ENCODE results near the gene PTGES2.
"Not testable (repeated sequence)": the region's sequence is repeated elsewhere in the genome, so short reads cannot be mapped to it uniquely, and the experiment has no call there.

PTGES2 gene

DNA sequence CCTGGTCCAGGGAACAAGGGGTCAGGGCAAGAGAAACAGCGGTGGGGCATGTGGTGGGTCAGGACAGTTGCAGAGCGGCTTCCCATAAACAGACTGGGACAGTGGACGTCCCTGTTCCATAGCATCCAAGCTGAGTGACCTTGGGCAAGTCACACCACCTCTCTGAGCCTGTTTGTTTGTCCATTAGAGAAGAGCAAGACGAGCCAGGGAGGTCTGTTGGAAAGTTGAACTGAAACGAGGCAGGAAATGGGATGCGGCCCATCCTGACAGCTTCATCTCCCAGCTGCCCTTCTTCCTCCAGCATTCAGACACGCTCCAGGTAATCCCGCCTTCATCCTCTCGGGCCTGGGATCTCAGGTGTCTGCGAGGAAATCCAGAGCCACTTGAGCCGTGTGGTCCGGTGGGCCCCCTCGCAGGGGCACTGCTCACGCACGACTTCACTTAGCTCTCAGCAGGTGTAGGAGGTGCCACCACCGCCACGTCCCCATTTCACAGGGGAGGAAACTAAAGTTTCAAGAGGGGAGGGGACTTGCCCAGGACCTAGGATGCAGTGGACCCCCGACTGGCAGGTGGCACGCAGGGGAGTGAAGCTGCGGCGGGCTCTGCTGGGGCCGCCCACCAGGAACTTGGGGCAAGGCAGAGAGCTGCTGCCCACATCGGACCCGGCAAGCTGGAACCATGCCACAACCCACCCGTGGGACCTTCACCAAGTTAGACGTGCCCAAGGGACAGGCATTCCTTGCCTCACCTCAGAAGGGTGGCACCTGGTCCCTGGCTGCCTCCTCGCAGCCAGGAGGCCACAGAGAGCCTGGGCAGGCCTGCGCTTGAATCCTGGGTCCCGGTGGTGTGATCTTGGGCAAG is 13.0 kb downstream of the PTGES2 start:
- DNase-seq (ENCODE audit: low read depth): no peak
- H3K9ac ChIP-seq (ENCODE audit: low read length): no peak overlapping the region
- H3K27me3 ChIP-seq (replicated peaks; ENCODE audit: control insufficient read depth, insufficient read depth, low read length): no peaks in the 10 kb centered on the region
- no peaks in the 10 kb centered on the region for H3K9me3 ChIP-seq (ENCODE audit: control insufficient read depth, low read length)
- H3K4me3 ChIP-seq (ENCODE audit: low read length): no peak overlapping the region
- no peaks in the 10 kb centered on the region for H3K4me1 ChIP-seq (ENCODE audit: control insufficient read depth, insufficient read depth, low read length)
- H3K36me3 ChIP-seq (ENCODE audit: control insufficient read depth, insufficient read depth, low read length, severe bottlenecking): no peaks in the 10 kb centered on the region

DNA sequence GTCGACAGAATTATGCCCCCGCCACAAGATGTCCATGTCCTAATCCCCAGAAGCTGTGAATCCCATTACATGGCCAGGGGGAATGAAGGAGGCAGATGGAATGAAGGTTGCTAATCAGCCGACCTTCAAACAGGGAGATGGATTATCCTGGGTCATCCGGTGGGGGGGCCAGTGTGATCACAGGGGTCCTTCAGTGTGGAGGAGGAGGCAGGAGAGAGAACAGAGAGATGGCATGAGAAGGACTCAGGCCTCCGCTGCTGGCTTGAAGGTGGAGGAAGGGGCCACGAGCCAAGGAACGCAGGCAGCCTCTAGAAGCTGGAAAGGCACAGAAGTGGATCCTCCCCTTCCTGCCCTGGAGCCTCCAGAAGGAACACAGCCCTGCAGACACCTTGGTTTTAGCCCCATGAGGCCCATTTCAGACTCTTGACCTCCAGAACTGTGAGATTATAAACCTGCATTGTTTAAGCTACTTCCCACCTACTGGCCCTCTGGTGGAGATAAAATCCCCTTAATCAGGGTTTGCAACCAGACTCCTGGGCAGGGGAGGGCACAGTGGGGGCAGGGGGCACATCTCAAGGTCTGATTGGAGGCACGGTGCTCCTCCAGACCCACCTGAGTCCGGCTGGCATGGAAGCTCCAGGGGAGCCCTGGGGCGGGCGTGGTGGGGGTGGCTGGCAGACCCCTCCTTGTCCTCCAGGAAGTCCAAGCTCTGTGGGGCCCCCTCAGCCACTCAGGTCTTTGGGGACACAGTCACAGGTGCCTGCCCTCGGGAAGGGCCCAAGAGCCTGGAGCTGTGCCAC is 13.8 kb downstream of the PTGES2 start:
- Histone ChIP-seq H3K36me3 (ENCODE audit: control insufficient read depth, insufficient read depth, low read length, severe bottlenecking) (peaks cover 8% of the 10 kb centered on the region), H3K9ac (ENCODE audit: low read length) (no peak overlapping the region), H3K27me3 (replicated peaks; ENCODE audit: control insufficient read depth, insufficient read depth, low read length) (no peaks in the 10 kb centered on the region), H3K4me1 (ENCODE audit: control insufficient read depth, insufficient read depth, low read length) (no peaks in the 10 kb centered on the region), H3K9me3 (ENCODE audit: control insufficient read depth, low read length) (no peaks in the 10 kb centered on the region), H3K4me3 (ENCODE audit: low read length) (no peak overlapping the region)
- DNase-seq (ENCODE audit: low read depth): no peak

DNA sequence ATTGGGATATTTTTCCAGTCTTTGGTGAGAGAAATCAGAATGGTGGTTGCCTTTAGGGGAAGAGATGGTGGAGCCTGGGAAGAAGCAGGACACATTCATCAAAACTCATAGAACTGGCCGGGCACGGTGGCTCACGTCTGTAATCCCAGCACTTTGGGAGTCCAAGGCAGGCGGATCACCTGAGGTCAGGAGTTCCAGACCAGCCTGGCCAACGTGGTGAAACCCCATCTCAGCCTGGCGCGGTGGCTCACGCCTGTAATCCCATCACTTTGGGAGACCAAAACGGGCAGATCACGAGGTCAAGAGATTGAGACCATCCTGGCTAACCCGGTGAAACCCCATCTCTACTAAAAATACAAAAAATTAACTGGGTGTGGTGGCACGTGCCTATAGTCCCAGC is 15.8 kb downstream of the PTGES2 start:
- not testable (repeated sequence) for H3K9ac ChIP-seq (ENCODE audit: low read length); H3K4me3 ChIP-seq (ENCODE audit: low read length); DNase-seq (ENCODE audit: low read depth); H3K4me1 ChIP-seq (ENCODE audit: control insufficient read depth, insufficient read depth, low read length); H3K27me3 ChIP-seq (replicated peaks; ENCODE audit: control insufficient read depth, insufficient read depth, low read length); H3K9me3 ChIP-seq (ENCODE audit: control insufficient read depth, low read length)
- peaks cover 28% of the 10 kb centered on the region for H3K36me3 ChIP-seq (ENCODE audit: control insufficient read depth, insufficient read depth, low read length, severe bottlenecking)

DNA sequence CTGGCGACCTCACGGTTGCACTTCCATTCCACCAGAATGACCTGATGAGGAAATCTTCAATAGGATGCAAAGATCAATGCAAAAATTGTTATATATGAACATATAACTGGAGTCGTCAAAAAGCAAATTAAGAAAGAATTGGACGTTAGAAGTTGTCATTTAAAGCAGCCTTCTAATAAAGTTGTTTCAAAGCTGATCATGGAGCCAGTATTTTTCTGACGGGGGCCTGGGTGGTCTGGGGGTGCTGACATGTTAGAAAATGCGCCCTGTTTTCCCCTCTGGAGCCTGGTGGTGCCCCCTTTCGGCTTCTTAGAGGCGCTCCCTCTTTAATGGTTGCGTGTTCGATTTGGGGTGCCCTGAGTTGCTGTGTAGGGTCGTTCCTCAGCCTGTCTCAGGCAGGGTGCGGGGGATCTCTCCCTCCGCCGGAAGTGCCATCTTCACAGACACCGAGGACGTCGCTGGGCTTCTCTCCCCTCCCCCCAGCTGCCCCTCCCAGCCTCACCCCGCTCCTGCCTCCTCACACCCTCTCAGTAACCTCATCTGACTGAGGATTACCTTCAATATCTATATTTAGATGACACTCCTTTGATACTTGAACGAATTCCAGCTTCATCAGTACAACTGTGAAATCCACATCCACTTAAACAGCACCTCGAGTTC is 18.3 kb downstream of the PTGES2 start:
- no peak overlapping the region for H3K9ac ChIP-seq (ENCODE audit: low read length)
- peaks cover 47% of the 10 kb centered on the region for H3K36me3 ChIP-seq (ENCODE audit: control insufficient read depth, insufficient read depth, low read length, severe bottlenecking)
- no peaks in the 10 kb centered on the region for H3K9me3 ChIP-seq (ENCODE audit: control insufficient read depth, low read length)
- no peaks in the 10 kb centered on the region for H3K27me3 ChIP-seq (replicated peaks; ENCODE audit: control insufficient read depth, insufficient read depth, low read length)
- no peak for DNase-seq (ENCODE audit: low read depth)
- H3K4me1 ChIP-seq (ENCODE audit: control insufficient read depth, insufficient read depth, low read length): no peaks in the 10 kb centered on the region
- H3K4me3 ChIP-seq (ENCODE audit: low read length): no peak overlapping the region

DNA sequence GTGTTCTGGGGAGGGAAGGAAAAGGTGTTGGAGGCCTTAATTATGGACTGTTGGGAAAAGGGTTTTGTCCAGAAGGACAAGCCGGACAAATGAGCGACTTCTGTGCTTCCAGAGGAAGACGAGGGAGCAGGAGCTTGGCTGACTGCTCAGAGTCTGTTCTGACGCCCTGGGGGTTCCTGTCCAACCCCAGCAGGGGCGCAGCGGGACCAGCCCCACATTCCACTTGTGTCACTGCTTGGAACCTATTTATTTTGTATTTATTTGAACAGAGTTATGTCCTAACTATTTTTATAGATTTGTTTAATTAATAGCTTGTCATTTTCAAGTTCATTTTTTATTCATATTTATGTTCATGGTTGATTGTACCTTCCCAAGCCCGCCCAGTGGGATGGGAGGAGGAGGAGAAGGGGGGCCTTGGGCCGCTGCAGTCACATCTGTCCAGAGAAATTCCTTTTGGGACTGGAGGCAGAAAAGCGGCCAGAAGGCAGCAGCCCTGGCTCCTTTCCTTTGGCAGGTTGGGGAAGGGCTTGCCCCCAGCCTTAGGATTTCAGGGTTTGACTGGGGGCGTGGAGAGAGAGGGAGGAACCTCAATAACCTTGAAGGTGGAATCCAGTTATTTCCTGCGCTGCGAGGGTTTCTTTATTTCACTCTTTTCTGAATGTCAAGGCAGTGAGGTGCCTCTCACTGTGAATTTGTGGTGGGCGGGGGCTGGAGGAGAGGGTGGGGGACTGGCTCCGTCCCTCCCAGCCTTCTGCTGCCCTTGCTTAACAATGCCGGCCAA is 19.1 kb downstream of the PTGES2 start:
- Histone ChIP-seq H3K27me3 (replicated peaks; ENCODE audit: control insufficient read depth, insufficient read depth, low read length) (no peaks in the 10 kb centered on the region), H3K36me3 (ENCODE audit: control insufficient read depth, insufficient read depth, low read length, severe bottlenecking) (peaks cover 55% of the 10 kb centered on the region), H3K4me1 (ENCODE audit: control insufficient read depth, insufficient read depth, low read length) (no peaks in the 10 kb centered on the region), H3K9me3 (ENCODE audit: control insufficient read depth, low read length) (no peaks in the 10 kb centered on the region), H3K9ac (ENCODE audit: low read length) (no peak overlapping the region), H3K4me3 (ENCODE audit: low read length) (no peak overlapping the region)
- DNase-seq (ENCODE audit: low read depth): no peak

DNA sequence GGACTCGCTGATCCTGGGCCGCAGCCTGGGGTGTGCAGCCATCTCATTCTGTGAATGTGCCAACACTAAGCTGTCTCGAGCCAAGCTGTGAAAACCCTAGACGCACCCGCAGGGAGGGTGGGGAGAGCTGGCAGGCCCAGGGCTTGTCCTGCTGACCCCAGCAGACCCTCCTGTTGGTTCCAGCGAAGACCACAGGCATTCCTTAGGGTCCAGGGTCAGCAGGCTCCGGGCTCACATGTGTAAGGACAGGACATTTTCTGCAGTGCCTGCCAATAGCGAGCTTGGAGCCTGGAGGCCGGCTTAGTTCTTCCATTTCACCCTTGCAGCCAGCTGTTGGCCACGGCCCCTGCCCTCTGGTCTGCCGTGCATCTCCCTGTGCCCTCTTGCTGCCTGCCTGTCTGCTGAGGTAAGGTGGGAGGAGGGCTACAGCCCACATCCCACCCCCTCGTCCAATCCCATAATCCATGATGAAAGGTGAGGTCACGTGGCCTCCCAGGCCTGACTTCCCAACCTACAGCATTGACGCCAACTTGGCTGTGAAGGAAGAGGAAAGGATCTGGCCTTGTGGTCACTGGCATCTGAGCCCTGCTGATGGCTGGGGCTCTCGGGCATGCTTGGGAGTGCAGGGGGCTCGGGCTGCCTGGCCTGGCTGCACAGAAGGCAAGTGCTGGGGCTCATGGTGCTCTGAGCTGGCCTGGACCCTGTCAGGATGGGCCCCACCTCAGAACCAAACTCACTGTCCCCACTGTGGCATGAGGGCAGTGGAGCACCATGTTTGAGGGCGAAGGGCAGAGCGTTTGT is 19.9 kb downstream of the PTGES2 start:
- DNase-seq (ENCODE audit: low read depth): no peak
- no peaks in the 10 kb centered on the region for H3K9me3 ChIP-seq (ENCODE audit: control insufficient read depth, low read length)
- no peak overlapping the region for H3K9ac ChIP-seq (ENCODE audit: low read length)
- no peaks in the 10 kb centered on the region for H3K4me1 ChIP-seq (ENCODE audit: control insufficient read depth, insufficient read depth, low read length)
- no peaks in the 10 kb centered on the region for H3K27me3 ChIP-seq (replicated peaks; ENCODE audit: control insufficient read depth, insufficient read depth, low read length)
- H3K4me3 ChIP-seq (ENCODE audit: low read length): no peak overlapping the region
- H3K36me3 ChIP-seq (ENCODE audit: control insufficient read depth, insufficient read depth, low read length, severe bottlenecking): peaks cover 62% of the 10 kb centered on the region

DNA sequence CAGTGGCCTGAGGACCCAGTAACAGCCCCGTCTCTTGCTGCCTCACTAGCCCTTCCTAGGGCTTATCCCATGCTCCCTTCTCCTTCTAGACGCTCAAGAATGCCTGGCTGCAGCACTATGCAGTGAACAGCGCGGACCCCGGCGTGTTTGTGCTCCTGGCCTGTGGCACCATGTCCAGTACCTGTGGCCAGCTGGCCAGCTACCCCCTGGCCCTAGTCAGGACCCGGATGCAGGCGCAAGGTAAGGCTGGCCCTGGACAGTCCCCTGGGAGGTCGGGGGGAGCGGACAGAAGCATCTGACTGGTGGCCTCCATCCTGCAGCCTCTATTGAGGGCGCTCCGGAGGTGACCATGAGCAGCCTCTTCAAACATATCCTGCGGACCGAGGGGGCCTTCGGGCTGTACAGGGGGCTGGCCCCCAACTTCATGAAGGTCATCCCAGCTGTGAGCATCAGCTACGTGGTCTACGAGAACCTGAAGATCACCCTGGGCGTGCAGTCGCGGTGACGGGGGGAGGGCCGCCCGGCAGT is 20.5 kb downstream of the PTGES2 start:
- Histone ChIP-seq H3K4me1 (ENCODE audit: control insufficient read depth, insufficient read depth, low read length) (peaks cover 3% of the 10 kb centered on the region), H3K36me3 (ENCODE audit: control insufficient read depth, insufficient read depth, low read length, severe bottlenecking) (peaks cover 69% of the 10 kb centered on the region), H3K9me3 (ENCODE audit: control insufficient read depth, low read length) (no peaks in the 10 kb centered on the region), H3K27me3 (replicated peaks; ENCODE audit: control insufficient read depth, insufficient read depth, low read length) (no peaks in the 10 kb centered on the region), H3K4me3 (ENCODE audit: low read length) (no peak overlapping the region), H3K9ac (ENCODE audit: low read length) (no peak overlapping the region)
- no peak for DNase-seq (ENCODE audit: low read depth)

DNA sequence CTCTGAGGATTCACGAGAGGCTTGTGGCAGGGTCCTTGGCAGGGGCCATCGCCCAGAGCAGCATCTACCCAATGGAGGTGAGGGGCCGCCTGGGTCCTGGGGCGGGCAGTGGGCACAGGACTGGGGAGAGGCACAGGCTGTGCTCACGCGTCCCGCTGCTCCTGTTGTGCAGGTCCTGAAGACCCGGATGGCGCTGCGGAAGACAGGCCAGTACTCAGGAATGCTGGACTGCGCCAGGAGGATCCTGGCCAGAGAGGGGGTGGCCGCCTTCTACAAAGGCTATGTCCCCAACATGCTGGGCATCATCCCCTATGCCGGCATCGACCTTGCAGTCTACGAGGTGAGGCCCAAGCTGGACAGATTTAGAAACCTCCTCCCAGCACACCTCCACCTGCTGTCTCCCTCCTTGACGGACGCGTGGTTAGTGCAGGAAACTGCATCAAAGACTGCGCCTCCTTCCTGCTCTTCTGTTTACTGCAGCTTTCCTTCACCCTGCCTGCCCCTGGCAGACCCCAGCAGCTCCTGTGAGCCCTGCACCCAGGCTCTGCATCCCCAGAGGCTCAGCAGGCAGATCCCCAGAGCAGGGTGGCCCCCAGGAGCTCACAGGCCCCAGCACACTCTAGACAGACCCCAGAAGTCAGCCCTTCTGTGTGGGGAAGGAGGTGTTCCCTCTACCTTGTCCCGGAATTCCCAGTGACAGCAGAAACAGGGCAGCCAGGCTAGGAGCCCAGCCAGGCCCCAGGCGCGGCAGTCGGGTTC is 21.2 kb downstream of the PTGES2 start:
- H3K4me1 ChIP-seq (ENCODE audit: control insufficient read depth, insufficient read depth, low read length): peaks cover 7% of the 10 kb centered on the region
- H3K36me3 ChIP-seq (ENCODE audit: control insufficient read depth, insufficient read depth, low read length, severe bottlenecking): peaks cover 75% of the 10 kb centered on the region
- no peak overlapping the region for H3K9ac ChIP-seq (ENCODE audit: low read length)
- H3K27me3 ChIP-seq (replicated peaks; ENCODE audit: control insufficient read depth, insufficient read depth, low read length): no peaks in the 10 kb centered on the region
- no peaks in the 10 kb centered on the region for H3K9me3 ChIP-seq (ENCODE audit: control insufficient read depth, low read length)
- H3K4me3 ChIP-seq (ENCODE audit: low read length): no peak overlapping the region
- DNase-seq (ENCODE audit: low read depth): no peak

DNA sequence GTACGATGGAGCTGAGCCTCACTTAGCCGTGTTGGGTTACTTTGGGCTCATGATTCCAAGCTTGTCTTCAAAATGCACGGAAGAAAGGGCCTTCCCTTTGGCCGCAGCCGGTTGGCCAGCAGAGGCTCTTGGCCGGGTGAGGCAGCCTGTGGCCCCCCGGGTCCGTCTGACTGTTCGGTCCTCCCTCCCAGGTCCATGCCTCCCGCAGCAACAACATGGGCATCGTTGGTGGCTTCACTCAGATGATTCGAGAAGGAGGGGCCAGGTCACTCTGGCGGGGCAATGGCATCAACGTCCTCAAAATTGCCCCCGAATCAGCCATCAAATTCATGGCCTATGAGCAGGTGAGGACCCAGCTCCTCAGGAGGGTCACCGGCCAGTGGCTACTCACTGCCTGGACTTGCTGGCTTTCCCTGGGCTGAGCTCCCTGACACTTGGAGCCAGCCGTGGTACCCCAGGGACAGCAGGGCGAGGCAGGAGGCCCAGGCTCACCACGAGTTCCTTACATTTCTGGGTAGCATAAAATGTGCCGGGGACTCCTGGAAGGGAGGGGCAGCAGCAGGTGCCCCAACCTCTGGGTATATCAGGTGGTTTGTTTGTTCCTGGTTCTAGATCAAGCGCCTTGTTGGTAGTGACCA is 21.9 kb downstream of the PTGES2 start:
- peaks cover 82% of the 10 kb centered on the region for H3K36me3 ChIP-seq (ENCODE audit: control insufficient read depth, insufficient read depth, low read length, severe bottlenecking)
- H3K9me3 ChIP-seq (ENCODE audit: control insufficient read depth, low read length): no peaks in the 10 kb centered on the region
- no peak overlapping the region for H3K4me3 ChIP-seq (ENCODE audit: low read length)
- no peaks in the 10 kb centered on the region for H3K27me3 ChIP-seq (replicated peaks; ENCODE audit: control insufficient read depth, insufficient read depth, low read length)
- H3K9ac ChIP-seq (ENCODE audit: low read length): no peak overlapping the region
- no peak for DNase-seq (ENCODE audit: low read depth)
- peaks cover 14% of the 10 kb centered on the region for H3K4me1 ChIP-seq (ENCODE audit: control insufficient read depth, insufficient read depth, low read length)

All from adipocyte (in vitro differentiated cells).